Testis (tissue), 2 donors: ENCODE data around the gene C1QTNF3.

Source experiments
- POLR2A ChIP-seq: fragments of 450-650 bp; IDR thresholded peaks from one replicate; pipeline ENCODE4 v1.6.1; 2017; ENCODE audit warnings: antibody characterized with exemption, mild to moderate bottlenecking, moderate library complexity
- TF ChIP-seq, protein P1 (sequence below), 3 experiments: fragments of 450-650 bp in 2 of 3; fragments of 200-600 bp in 1 of 3; sonication (generic) in 1 of 3; IDR thresholded peaks; one replicate each; pipeline ENCODE4 v1.5.1; 2016 to 2019; ENCODE audit warnings: antibody characterized with exemption in 3 of 3, mild to moderate bottlenecking in 2 of 3, moderate library complexity in 1 of 3

DNA sequence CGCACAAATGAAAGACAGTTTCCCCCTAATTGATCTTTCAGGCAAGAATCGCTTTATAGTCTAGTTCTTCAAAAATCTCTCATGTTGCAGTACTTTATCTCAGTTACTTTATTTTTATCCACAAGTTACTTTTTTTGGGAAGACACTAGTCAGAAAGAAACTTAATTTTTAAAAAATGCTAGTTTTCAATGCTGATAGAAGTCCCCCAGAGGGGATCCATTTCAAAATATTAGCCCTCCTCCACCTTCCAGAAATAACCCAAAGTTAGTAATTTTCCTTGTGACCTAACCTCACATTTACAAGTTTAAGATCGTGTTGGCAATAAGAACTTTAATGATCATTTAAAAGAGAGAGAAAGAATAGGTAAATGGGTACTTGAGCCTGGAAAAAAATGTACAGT lies 11.0 kb downstream of the C1QTNF3 start:
- TF ChIP-seq, protein P1, sequence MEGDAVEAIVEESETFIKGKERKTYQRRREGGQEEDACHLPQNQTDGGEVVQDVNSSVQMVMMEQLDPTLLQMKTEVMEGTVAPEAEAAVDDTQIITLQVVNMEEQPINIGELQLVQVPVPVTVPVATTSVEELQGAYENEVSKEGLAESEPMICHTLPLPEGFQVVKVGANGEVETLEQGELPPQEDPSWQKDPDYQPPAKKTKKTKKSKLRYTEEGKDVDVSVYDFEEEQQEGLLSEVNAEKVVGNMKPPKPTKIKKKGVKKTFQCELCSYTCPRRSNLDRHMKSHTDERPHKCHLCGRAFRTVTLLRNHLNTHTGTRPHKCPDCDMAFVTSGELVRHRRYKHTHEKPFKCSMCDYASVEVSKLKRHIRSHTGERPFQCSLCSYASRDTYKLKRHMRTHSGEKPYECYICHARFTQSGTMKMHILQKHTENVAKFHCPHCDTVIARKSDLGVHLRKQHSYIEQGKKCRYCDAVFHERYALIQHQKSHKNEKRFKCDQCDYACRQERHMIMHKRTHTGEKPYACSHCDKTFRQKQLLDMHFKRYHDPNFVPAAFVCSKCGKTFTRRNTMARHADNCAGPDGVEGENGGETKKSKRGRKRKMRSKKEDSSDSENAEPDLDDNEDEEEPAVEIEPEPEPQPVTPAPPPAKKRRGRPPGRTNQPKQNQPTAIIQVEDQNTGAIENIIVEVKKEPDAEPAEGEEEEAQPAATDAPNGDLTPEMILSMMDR (IDR thresholded peaks at IDR 0.05): no peak
- no peak for TF ChIP-seq POLR2A
